Measurements from ENCODE around the gene SLC22A23.

The SLC22A23 gene

DNA sequence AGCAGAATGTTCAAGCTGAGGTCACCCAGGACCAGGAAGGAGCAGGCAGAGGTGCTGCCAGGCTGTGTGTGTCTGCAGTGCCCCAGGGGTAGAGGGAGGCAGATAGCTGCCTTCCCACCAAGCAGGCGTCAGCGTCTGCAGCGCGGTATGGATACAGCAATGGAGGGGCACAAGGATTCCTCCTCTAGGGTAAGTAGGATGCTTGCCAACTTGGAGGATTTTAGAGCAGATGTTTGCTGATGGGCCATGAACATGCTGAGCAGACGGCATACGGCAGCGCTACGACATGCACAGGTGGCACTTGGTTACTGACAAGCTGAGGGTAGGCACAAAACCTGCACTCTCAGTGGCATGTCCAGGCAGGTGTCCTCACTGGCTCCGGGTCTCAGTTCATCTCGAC is 150.0 kb downstream of the SLC22A23 start:
- no peaks in the 10 kb centered on the region for H3K36me3 ChIP-seq
- no peaks in the 10 kb centered on the region for H3K9me3 ChIP-seq
- H3K4me3 ChIP-seq (ENCODE audit: low read depth in 1 of 2, low read length in 1 of 2) = no peak overlapping the region
- TF ChIP-seq, protein P1, sequence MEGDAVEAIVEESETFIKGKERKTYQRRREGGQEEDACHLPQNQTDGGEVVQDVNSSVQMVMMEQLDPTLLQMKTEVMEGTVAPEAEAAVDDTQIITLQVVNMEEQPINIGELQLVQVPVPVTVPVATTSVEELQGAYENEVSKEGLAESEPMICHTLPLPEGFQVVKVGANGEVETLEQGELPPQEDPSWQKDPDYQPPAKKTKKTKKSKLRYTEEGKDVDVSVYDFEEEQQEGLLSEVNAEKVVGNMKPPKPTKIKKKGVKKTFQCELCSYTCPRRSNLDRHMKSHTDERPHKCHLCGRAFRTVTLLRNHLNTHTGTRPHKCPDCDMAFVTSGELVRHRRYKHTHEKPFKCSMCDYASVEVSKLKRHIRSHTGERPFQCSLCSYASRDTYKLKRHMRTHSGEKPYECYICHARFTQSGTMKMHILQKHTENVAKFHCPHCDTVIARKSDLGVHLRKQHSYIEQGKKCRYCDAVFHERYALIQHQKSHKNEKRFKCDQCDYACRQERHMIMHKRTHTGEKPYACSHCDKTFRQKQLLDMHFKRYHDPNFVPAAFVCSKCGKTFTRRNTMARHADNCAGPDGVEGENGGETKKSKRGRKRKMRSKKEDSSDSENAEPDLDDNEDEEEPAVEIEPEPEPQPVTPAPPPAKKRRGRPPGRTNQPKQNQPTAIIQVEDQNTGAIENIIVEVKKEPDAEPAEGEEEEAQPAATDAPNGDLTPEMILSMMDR (IDR thresholded peaks at IDR 0.05) = no peak
- H3K27ac ChIP-seq = no peak overlapping the region
- H3K4me1 ChIP-seq (ENCODE audit: control insufficient read depth in 1 of 2, insufficient read depth in 1 of 2, low read depth in 1 of 2, low read length in 1 of 2) = no peaks in the 10 kb centered on the region
- H3K27me3 ChIP-seq = peaks cover 17% of the 10 kb centered on the region

DNA sequence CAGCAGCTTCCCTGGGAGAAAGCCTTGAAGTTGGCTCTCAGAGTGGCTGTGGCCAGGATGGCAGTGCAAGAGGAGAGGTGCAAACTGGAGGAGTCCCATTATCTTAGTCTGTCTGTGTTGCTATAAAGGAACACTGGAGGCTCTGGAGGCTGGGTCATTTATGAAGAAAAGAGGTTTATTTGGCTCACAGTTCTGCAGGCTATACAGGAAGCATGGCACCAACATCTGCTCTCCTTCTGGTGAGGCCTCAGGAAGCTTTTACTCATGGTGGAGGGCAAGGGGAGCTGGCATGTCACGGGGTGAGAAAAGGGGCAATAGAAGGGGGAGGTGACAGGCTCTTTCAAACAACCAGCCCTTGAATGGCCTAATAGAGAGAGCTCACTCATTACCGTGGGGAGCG is 151.0 kb downstream of the SLC22A23 start:
- Histone ChIP-seq H3K27me3 (peaks cover 22% of the 10 kb centered on the region), H3K36me3 (no peaks in the 10 kb centered on the region), H3K4me1 (ENCODE audit: control insufficient read depth in 1 of 2, insufficient read depth in 1 of 2, low read depth in 1 of 2, low read length in 1 of 2) (no peaks in the 10 kb centered on the region), H3K4me3 (ENCODE audit: low read depth in 1 of 2, low read length in 1 of 2) (no peak overlapping the region), H3K27ac (no peak overlapping the region), H3K9me3 (no peaks in the 10 kb centered on the region)
- TF ChIP-seq, protein P1 (IDR thresholded peaks at IDR 0.05) = no peak

DNA sequence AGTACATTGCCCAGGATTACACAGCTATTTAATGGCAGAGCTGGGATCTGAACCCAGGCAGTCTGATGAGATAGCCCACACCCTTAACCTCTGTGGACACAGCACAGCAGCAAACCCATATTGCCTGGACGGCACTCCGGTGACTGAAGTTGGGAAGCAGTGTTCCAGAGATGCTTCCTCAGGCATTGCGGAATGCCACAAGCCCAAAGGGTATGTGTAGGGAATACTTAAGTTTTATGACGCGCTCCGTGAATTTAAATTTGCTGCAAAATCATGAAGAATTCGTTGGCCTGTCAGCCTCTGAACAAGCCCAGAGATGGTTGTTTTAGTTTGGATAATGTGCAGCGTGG is 151.7 kb downstream of the SLC22A23 start:
- Histone ChIP-seq H3K4me3 (ENCODE audit: low read depth in 1 of 2, low read length in 1 of 2) (no peak overlapping the region), H3K27me3 (peaks cover 22% of the 10 kb centered on the region), H3K4me1 (ENCODE audit: control insufficient read depth in 1 of 2, insufficient read depth in 1 of 2, low read depth in 1 of 2, low read length in 1 of 2) (no peaks in the 10 kb centered on the region), H3K36me3 (no peaks in the 10 kb centered on the region), H3K27ac (no peak overlapping the region), H3K9me3 (no peaks in the 10 kb centered on the region)
- TF ChIP-seq, protein P1 (IDR thresholded peaks at IDR 0.05) = no peak

DNA sequence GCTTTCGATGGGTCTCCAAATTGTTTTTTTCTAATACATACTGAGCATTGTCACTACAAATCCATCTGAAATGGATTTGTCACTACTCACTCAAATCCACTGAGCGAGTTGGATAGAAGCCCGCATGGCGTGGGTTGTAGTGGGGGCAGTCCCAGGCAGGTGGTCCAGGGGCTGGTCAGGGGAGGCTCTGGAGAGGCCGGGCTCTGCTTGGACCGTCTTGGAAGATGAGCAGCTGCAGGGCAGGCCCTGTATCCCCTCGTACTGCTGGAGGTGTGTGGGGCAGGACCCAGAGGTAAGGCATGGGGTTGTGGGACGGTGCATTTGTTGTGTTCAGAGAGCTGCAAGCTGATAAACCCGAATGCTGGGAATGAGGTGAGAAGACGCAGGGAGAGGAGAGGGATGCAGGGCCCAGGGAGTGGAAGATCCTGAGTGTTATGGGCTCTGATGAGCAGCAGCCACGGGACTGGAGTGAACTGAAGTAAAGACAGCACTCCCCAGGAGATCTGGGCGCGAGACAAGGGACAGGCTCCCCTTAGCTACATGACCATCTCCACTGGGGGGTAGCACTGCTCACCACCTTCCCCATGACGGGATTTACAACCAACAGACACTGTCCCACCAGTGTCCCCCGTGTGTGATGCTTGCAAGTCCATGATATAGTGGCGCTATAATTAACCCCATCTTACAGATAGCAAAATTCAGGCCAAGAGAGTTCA is 152.2 kb downstream of the SLC22A23 start:
- H3K36me3 ChIP-seq = no peaks in the 10 kb centered on the region
- H3K27ac ChIP-seq = no peak overlapping the region
- H3K9me3 ChIP-seq = no peaks in the 10 kb centered on the region
- no peaks in the 10 kb centered on the region for H3K4me1 ChIP-seq (ENCODE audit: control insufficient read depth in 1 of 2, insufficient read depth in 1 of 2, low read depth in 1 of 2, low read length in 1 of 2)
- TF ChIP-seq, protein P1 (IDR thresholded peaks at IDR 0.05) = no peak
- peaks cover 18% of the 10 kb centered on the region for H3K27me3 ChIP-seq
- no peak overlapping the region for H3K4me3 ChIP-seq (ENCODE audit: low read depth in 1 of 2, low read length in 1 of 2)

DNA sequence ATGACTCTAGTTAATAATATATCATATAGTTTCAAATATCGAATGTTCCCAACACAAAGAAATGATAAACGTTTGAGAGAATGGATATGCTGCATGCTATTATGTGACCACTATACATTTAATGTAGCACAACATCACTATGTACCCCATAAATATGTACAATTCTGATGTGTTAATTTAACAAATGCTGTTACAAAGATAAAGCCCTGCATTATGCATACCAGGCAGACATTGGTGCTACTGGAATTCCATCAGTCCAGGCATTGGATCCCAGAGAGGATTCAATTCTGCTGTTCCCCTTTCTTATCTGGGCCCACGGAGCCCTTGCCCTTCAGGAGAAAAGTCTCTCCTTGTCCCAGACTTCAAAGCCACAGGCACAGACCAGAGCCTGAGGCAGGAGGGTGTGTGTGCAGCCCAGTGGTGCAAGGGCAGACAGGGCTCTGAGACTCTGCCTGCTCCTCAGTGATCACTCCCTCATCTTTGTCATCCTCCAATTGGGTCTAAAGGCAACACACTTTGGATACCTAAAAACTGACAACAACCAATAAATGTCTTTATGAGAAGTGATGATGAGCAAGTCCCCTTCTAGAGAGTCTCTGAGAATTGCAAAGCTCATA is 152.9 kb downstream of the SLC22A23 start:
- no peak overlapping the region for H3K4me3 ChIP-seq (ENCODE audit: low read depth in 1 of 2, low read length in 1 of 2)
- no peaks in the 10 kb centered on the region for H3K4me1 ChIP-seq (ENCODE audit: control insufficient read depth in 1 of 2, insufficient read depth in 1 of 2, low read depth in 1 of 2, low read length in 1 of 2)
- no peaks in the 10 kb centered on the region for H3K9me3 ChIP-seq
- no peaks in the 10 kb centered on the region for H3K36me3 ChIP-seq
- no peak overlapping the region for H3K27ac ChIP-seq
- TF ChIP-seq, protein P1 (IDR thresholded peaks at IDR 0.05) = no peak
- peaks cover 16% of the 10 kb centered on the region for H3K27me3 ChIP-seq

Data from neutrophil (primary cell).